Gastrocnemius medialis (tissue), 4 donors: ENCODE results near the gene SNURF. TPM values are rescaled to one million over a fixed set of nuclear protein-coding genes. Genes with fewer than 3 reads are reported as not detected.

Experiments
- ATAC-seq, 2 donors: fragments of 150-250 bp; one replicate each; pipeline ENCODE4 v1.9.1; 2016
- DNase-seq, 2 donors: peaks; one replicate each; pipeline ENCODE4 v3.0.0-alpha.2; 2019
- H3K27ac ChIP-seq, 4 donors: fragments of 200-600 bp; sonication (generic); 1 replicate in 1 of 4; 2 replicates in 3 of 4; pipeline ENCODE4 v1.5.1; 2016 to 2018; ENCODE audit warnings: mild to moderate bottlenecking in 2 of 4, moderate library complexity in 1 of 4
- H3K27me3 ChIP-seq, 3 donors: fragments of 200-600 bp; sonication (generic) in 2 of 3; 1 replicate in 1 of 3; 2 replicates in 2 of 3; pipeline versions ENCODE4 v1.5.1 to v1.6.0; 2016 to 2019; ENCODE audit warnings: mild to moderate bottlenecking in 1 of 3, moderate library complexity in 1 of 3
- H3K36me3 ChIP-seq, 2 donors: fragments of 200-600 bp; sonication (generic) in 1 of 2; one replicate each; pipeline ENCODE4 v1.5.1; 2017 to 2018
- H3K4me1 ChIP-seq, 2 donors: fragments of 200-600 bp; sonication (generic) in 1 of 2; one replicate each; pipeline ENCODE4 v1.5.1; 2016 to 2017; ENCODE audit warnings: mild to moderate bottlenecking in 2 of 2
- H3K4me3 ChIP-seq, 4 donors: fragments of 200-600 bp; sonication (generic) in 3 of 4; 1 replicate in 1 of 4; 2 replicates in 3 of 4; pipeline ENCODE4 v1.5.1; 2016 to 2019; ENCODE audit warnings: mild to moderate bottlenecking in 2 of 4
- H3K9me3 ChIP-seq, 3 donors: fragments of 200-600 bp; sonication (generic) in 2 of 3; 1 replicate in 1 of 3; 2 replicates in 2 of 3; pipeline ENCODE4 v1.5.1; 2016 to 2019
- CTCF ChIP-seq, 5 experiments: fragments of 450-650 bp in 3 of 5; fragments of 200-600 bp in 2 of 5; sonication (generic) in 2 of 5; IDR thresholded peaks in 4 of 5; conservative IDR thresholded peaks in 1 of 5; 1 replicate in 4 of 5; 2 replicates in 1 of 5; pipeline ENCODE4 v1.5.1; 2016 to 2019; ENCODE audit warnings: antibody characterized with exemption in 5 of 5, mild to moderate bottlenecking in 3 of 5, moderate library complexity in 3 of 5
- POLR2A ChIP-seq, 2 donors: fragments of 450-650 bp; IDR thresholded peaks; one replicate each; pipeline ENCODE4 v1.6.1; 2017; ENCODE audit warnings: antibody characterized with exemption in 2 of 2, mild to moderate bottlenecking in 2 of 2, moderate library complexity in 2 of 2
- in situ Hi-C, 4 donors: fragments of 200-750 bp; cut with MboI; loops; one replicate each; pipeline versions ENCODE4 v1.15.0 to v1.8.0; 2017; ENCODE audit warnings: low sequenced_read_pairs in 4 of 4
- intact Hi-C: fragments of 100-400 bp; cut with DNase I; formaldehyde crosslinking; loops from one replicate; pipeline ENCODE4 v1.15.1; 2023; ENCODE audit warnings: low total_unique reads
- total RNA-seq, 4 donors: library from RNA; depleted of rRNA; stranded (reverse); fragments of >200 nt; gene quantifications; one replicate each; pipeline versions ENCODE4 v1.1.0 to v1.2.3, GENCODE V29; 2016

The SNURF gene
- total RNA-seq, 4 donors from 2014 or later = 3.8 to 16.5 (median 6.0) TPM

- peak overlapping the region; percentile 30 to 96 (median 68) for H3K27ac ChIP-seq
- no peaks in the 10 kb centered on the region for H3K27me3 ChIP-seq
- ATAC-seq (peak; percentile 81 to 84), DNase-seq (peak; percentile 16 to 29)
- no peaks in the 10 kb centered on the region for H3K9me3 ChIP-seq
- peaks cover 0 to 11% of the 10 kb centered on the region in 2 donors for H3K4me1 ChIP-seq
- TF ChIP-seq CTCF (IDR thresholded peaks at IDR 0.05 in 4 of 5, conservative IDR thresholded peaks at IDR 0.05 in 1 of 5) (no peak), POLR2A (IDR thresholded peaks at IDR 0.05) (no peak)
- in situ Hi-C loops = no loop called here
- intact Hi-C loops = no loop called here
- no peak overlapping the region for H3K4me3 ChIP-seq
- H3K36me3 ChIP-seq = peaks cover 0 to 10% of the 10 kb centered on the region in 2 donors
Observed at GRCh38 chr15:24961967-24962366, 7.2 kb downstream of the SNURF start.

GRCh38 chr15:24962880-24963279 is 8.1 kb downstream of the SNURF start:
- H3K27me3 ChIP-seq = no peaks in the 10 kb centered on the region
- H3K4me3 ChIP-seq = no peak overlapping the region
- H3K9me3 ChIP-seq = no peaks in the 10 kb centered on the region
- H3K4me1 ChIP-seq = peaks cover 0 to 11% of the 10 kb centered on the region in 2 donors
- in situ Hi-C loops (no loop called here), intact Hi-C loops (no loop called here)
- H3K27ac ChIP-seq = peak overlapping the region in 3 of 4 donors; percentile 2 to 96 (median 95)
- peaks cover 0 to 17% of the 10 kb centered on the region in 2 donors for H3K36me3 ChIP-seq
- TF ChIP-seq POLR2A (IDR thresholded peaks at IDR 0.05) (no peak), CTCF (IDR thresholded peaks at IDR 0.05 in 4 of 5, conservative IDR thresholded peaks at IDR 0.05 in 1 of 5) (no peak)
- no peak for ATAC-seq
- no peak for DNase-seq

GRCh38 chr15:24966364-24967103 is 11.7 kb downstream of the SNURF start:
- in situ Hi-C loops = no loop called here
- DNase-seq (no peak), ATAC-seq (no peak)
- no peaks in the 10 kb centered on the region for H3K9me3 ChIP-seq
- no peaks in the 10 kb centered on the region for H3K4me1 ChIP-seq
- TF ChIP-seq POLR2A (IDR thresholded peaks at IDR 0.05) (no peak), CTCF (IDR thresholded peaks at IDR 0.05 in 4 of 5, conservative IDR thresholded peaks at IDR 0.05 in 1 of 5) (no peak)
- H3K36me3 ChIP-seq = peaks cover 0 to 20% of the 10 kb centered on the region in 2 donors
- intact Hi-C loops = no loop called here
- H3K27ac ChIP-seq = no peak overlapping the region
- no peaks in the 10 kb centered on the region for H3K27me3 ChIP-seq
- H3K4me3 ChIP-seq = no peak overlapping the region

DNA sequence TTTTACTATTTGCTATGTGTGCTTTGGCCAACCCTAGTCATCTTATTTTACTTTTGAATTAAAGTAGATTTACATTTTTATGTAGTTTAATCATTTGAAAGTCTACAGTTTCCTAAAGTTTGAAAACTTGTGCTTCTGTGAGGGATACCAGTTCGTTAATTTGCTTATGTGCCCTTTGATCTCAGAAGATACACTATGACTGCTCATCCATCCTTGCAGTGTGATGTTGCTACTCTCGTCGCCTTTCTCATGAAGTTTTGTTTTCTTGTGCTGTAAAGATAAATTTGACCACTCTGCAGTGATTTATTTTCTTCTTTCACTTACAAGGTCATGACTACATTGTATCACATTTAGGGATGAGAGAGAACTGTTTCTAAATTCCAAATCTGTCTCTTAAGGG is 16.3 kb downstream of the SNURF start:
- no peaks in the 10 kb centered on the region for H3K9me3 ChIP-seq
- H3K4me3 ChIP-seq = no peak overlapping the region
- peaks cover 0 to 17% of the 10 kb centered on the region in 2 donors for H3K36me3 ChIP-seq
- H3K27ac ChIP-seq = no peak overlapping the region
- in situ Hi-C loops = no loop called here
- intact Hi-C loops = no loop called here
- DNase-seq (no peak), ATAC-seq (no peak)
- no peak for TF ChIP-seq POLR2A (IDR thresholded peaks at IDR 0.05)
- no peak for TF ChIP-seq CTCF (IDR thresholded peaks at IDR 0.05 in 4 of 5, conservative IDR thresholded peaks at IDR 0.05 in 1 of 5)
- H3K4me1 ChIP-seq = no peaks in the 10 kb centered on the region
- H3K27me3 ChIP-seq = no peaks in the 10 kb centered on the region
